Fibroblast of gingiva (primary cell): ENCODE data around the gene RAB43.
A peak's percentile ranks its signal among the peaks of the same experiment; 100 is the strongest.
"Not testable (repeated sequence)": the region's sequence is repeated elsewhere in the genome, so short reads cannot be mapped to it uniquely, and the experiment has no call there.

ENCODE experiments used
- DNase-seq: peaks from one replicate; pipeline ENCODE4 v3.0.0-alpha.2; 2011; ENCODE audit warnings: low read depth

Gene RAB43

DNA sequence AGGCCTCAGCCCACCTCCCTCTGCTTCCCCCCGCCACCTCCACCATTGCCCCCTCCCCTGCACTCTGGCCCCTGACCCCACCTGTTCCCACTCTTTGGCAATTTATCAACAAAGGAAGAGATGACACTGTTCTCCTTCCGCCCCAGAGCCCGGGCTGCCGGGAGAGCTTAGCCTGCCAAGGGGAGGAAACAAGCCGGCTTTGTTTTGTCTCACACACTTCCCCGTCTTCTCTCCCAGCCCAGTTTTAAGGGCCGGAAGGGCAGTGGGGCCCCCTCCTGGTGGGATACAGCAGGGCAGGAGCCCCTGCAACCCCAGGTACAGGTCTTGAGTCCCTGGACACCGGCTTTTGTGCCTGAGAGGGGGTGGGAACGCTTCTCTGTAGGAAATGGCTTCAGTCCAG is 33.7 kb downstream of the RAB43 start:
- not testable (repeated sequence) for DNase-seq

DNA sequence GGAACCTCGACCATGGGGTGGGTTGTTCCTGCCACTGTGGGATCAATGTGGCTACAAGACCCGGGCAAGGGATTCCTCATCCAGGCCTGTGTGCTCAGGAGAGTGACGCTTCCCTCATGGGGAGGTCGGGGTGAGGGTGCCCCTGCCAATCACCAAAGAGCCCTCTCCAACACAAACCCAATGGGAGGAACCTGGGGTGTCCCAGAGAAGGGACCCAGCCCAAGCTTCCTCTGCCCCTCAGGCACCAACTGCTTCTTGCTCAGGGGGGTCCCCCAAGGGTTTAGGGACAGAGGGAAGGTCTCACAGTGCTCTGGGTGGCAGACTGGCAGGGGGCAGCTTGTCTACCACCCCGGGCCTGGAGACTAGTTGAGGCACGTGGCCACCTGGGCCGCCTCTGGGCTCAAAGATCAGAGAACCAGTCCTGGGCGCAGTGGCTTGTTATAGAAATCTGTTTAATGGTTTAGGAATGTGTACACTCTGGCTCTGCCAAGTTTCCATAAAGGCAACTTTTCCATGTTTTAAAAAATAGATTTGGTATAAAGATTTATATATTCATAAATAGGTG is 34.4 kb downstream of the RAB43 start:
- peak; percentile 19 for DNase-seq

DNA sequence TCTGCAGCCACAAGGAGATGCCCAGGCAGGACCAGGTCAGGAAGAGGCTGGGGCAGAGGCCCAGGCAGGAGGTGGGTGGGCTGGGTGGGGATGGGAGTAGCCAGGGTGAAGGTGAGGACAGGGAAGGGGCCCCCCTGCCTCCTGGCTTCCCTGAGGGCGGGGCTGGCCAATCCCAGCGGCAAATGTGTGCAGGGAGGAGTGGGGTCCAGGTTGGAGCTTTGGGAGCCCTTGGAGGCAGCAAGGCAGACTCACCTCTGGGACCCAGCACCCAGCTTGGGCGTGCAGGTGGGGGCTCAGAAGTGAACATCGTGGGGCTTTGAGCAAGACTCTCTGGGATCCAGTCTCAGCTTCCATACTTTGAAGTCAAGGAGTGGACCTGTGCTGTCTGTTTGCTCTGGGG is 35.8 kb downstream of the RAB43 start:
- no peak for DNase-seq

DNA sequence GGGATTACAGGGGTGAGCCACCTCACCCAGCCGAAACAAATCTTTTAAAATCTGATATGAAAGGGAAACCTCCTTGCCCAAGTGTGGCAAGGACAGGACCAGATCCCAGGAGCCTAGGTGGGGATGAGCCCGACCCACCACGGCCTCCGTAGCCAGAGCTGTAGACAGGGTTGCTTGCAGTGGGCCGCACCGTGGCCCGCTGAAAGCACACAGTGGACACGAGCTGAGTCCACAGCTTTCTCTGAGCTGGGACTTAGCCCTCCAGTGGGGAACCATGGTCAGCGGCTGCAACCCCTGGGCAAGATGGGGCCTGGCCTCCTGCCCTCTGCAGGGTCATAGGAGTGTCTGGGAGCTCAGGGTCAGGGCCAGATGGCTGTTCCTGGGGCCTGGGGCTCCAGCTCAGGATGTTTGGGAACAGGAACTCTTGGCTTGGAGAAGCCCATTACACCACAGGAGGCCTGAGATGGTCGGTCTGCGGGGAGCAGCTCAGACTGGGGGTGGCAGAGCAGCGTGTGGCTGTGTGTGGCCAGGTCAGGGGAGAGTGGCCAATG is 36.4 kb downstream of the RAB43 start:
- DNase-seq: no peak

DNA sequence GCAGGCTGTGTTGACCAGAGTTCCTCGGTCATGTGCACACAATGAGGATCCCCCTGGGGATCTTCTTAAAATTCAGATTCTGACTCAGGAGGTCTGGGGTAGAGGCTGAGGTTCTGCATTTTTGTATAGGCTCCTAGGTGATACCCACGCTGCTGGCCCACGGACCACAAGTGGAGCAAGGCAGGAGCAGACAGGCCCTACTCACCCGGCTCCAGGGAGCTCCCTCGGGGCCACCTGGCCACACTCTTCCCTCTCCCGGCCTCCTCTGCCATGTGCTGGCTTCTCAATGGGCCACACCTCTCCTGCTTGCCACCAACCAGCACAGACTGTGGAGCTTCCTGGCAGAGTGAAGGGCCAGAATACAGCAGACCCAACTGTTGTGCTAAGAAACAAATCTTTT is 37.1 kb downstream of the RAB43 start:
- DNase-seq: no peak

DNA sequence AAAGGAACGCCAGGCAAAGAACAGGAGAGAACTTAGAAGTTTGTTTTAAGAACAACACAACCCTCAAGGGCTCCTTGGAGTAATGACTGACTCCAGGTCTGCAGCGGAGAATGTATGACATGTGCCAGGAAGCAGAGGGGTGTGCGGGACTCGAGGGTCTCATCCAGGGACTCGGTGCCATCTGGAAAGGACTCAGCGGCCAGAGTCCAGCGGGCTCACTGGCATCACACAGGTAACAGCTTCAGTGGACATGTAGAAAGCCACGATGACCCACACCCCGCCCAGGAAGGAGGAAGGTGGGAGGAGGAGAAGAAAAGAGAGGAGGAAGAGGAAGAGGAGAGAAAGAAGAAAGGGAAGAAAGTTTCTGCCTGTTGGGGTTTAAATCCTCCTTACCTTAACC is 39.6 kb downstream of the RAB43 start:
- no peak for DNase-seq

DNA sequence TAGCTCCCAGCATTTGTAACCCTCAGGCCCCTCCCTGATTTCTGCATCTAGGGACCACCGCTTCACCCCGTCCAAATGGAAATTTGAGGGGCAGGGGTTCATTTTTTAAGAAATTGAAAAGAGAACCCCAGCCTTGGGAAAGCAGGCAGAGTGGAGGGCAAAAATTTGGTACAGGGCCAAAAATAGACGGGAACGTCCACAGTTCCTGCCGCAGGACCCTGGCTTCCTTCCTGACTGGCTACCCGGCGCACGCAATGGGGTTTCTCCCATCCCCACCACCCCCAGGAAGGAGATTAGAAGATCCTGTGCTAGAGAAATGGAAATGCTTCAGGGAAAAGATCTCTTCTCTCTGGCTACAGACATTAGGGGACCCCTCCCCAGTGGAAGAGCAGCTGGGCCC is 40.1 kb downstream of the RAB43 start:
- no peak for DNase-seq

DNA sequence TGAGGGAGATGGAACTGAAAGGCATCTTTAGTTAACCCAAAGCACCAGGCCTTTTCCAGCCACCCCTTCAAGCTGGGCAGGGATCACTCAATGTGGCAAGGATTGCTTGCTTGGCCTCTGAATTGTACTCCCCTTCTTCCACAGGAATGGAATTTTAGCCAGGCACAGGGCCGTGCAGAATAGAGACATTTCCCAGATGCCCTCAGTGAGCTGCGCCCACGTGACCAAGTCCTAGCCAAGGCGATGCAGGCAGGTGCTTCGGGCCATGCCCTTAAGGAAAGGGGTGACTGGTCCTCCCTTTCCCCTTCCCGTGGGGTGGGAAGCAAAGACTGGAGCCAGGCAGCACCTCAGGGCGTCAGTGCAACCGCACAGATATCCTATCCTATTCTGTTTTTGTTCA is 43.1 kb downstream of the RAB43 start:
- no peak for DNase-seq

DNA sequence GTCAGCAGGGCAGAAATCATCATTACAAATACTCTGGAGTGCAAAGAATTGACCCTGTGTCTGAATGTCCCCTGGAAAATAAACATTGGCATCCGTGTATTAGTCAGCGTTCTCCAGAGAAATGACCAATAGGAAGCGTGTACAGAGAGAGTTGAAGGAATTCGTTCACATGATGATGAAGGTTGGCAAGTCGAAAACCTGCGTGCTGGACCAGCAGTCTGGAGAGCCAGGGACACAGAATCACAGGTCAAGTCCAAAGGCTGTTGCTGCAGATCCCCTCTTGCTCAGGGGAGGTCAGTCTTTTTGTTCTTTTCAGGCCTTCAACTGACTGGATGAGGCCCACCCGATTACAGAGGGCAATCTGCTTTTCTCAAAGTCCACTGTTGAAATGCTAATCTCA is 44.4 kb downstream of the RAB43 start:
- DNase-seq: peak; percentile 16

DNA sequence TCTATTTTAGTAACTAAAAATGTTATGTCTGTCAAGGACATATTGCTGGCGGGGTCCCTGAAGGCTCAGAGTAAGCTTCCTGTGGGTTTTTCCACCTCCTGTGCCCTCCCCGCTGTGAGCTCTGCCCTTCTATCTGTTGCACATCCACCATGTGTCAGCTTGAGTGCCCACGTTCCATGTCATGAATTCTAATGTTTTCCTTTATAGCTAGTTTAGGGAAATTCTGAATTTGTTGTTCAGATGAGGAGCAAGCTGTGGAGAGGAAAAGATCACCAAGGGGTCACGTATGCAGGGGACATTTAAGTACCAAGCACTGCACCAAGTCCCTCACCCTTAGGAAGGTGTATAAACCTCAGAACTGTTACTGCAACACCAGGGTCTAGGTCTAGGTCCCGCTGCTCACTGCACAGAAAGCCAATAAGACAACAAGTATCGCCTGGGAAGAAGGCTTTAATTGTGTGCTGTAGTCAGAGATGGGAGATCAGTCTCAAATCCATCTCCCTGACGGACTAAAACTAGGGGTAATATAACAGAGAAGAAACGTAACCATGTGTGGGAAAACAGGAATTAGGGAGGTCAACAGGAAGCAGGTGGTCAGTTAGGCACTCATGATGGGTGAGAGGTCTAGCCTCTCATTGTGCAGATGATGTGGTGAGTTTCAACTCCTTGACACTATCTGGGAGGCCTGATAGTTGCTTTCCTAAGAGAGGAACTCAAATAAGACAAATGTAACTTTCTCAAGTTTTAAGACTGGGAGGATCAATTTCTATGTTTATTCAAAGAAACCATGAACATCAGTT is 51.3 kb downstream of the RAB43 start:
- no peak for DNase-seq

DNA sequence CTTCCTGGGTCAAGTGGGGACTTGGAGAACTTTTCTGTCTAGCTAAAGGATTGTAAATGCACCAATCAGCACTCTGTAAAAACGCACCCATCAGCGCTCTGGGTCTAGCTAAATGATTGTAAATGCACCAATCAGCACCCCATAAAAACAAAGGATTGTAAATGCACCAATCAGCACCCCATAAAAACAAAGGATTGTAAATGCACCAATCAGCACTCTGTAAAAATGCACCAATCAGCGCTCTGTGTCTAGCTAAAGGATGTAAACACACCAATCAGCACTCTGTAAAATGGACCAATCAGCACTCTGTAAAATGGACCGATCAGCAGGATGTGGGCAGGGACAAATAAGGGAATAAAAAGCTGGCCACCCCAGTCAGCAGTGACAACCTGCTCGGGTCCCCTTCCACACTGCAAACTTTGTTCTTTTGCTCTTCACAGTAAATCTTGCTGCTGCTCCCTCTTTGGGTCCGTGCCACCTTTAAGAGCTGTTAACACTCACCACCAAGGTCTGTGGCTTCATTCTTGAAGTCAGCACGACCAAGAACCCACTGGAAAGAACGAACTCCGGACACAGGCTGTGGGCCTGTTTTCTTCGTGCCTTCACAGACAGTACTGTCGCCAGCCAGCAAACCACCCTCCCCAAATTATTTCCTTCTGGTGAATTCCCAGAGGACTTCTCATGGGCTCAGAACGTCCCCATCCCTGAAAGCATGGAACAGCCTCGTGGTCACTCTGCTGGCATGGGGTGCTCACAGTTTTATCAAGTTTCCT is 52.1 kb downstream of the RAB43 start:
- not testable (repeated sequence) for DNase-seq

DNA sequence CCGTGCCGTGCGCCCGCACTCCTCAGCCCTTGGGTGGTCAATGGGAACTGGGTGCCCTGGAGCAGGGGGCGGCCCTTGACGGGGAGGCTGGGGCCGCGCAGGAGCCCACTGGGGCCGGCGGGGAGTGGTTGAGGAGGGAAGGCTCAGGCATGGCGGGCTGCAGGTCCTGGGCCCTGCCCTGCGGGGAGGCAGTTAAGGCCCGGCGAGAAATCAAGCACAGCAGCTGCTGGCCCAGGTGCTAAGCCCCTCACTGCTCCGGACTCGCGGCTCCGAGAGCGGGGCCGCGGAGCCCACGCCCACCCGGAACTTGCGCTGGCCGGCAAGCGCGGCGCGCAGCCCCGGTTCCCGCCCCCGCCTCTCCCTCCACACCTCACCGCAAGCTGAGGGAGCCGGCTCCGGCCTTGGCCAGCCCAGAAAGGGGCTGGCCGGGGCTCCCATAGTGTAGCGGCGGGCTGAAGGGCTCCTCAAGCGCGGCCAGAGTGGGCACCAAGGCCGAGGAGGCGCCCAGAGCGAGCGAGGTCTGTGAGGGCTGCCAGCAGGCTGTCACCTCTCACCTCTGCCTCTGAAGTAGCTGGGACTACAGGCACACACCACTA is 53.2 kb downstream of the RAB43 start:
- no peak for DNase-seq

DNA sequence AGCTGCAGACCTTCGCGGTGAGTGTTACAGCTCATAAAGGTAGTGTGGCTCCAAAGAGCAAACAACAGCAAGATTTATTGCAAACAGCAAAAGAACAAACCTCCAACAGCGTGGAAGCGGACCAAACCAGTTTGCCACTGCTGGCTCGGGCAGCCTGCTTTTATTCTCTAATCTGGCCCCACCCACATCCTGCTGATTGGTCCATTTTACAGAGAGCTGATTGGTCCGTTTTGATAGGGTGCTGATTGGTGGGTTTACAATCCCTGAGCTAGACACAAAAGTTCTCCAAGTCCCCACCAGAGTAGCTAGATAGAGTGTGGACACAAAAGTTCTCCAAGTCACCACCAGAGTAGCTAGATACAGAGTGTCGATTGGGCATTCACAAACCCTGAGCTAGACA is 53.9 kb downstream of the RAB43 start:
- DNase-seq: not testable (repeated sequence)

DNA sequence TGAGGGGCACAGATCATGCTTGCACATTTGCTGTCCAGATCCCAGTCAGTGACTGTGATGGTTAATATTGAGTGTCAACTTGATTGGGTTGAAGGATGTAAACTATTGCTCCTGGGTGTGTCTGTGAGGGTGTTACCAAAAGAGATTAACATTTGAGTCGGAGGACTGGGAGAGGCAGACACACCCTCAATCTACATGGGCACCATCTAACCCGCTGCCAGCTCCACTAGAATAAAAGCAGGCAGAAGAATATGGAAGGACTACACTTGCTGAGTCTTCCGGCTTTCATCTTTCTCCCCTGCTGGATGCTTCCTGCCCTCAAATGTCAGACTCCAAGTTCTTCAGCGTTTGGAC is 55.9 kb downstream of the RAB43 start:
- no peak for DNase-seq

DNA sequence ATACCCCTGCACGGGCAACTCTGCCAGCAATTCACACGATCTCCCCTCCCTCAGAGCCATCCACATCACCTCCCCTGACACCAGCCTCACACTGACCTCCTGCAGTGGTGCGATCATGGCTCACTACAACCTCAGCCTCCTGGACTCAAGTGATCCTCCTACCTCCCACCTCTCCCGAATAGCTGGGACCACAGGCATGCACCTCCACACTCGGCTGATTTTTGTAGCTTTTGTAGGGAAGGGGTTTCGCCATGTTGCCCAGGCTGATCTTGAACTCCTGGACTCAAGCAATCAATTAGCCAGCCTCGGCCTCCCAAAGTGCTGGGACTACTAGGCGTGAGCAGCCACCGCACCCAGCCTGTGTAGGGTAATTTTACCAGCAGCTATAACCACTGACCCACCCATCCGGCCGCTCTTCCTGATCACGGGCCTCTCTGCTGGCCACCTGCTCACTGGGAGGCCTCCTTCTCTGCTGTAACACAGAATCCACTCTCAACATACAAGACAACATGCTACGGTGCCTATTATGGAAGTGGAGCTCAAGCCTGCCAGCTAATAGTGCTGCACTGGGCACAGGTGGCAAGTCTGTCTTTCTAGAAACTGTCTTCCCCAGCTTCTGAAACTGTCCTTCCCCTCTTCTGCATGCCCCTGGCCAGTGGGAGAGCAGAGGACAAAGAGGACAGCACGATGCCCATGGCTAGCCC is 56.4 kb downstream of the RAB43 start:
- no peak for DNase-seq

DNA sequence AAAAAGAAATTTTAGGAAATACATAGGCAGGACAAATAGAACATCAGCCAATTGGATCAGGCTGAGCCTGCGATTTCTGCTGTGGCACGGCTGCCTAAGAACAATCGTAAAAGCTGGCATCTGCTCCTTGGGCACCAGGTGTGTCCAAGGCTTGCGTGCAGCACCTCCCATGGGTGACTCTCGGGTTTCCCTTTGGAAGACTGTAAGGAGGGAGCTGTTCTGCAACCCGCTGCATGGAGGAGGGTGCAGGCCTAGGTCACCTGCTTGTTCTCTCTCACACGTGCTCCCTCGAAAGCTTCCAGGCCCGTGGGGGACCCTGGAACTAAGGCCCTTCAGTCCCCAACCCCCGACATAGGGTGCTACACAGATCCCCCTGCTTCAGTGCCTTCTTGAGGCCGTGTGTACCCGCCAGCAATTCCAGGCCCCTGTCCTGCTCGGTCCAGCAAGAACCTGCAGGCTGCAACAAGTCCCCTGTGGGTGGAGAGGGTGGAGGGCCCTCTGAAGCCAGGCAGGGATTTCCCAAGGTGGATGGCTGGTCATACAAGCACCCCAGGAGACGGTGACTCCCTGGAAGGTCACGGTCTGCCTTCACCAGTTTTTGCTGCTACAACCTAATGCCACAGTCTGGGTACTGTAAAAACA is 57.6 kb downstream of the RAB43 start:
- DNase-seq: no peak

DNA sequence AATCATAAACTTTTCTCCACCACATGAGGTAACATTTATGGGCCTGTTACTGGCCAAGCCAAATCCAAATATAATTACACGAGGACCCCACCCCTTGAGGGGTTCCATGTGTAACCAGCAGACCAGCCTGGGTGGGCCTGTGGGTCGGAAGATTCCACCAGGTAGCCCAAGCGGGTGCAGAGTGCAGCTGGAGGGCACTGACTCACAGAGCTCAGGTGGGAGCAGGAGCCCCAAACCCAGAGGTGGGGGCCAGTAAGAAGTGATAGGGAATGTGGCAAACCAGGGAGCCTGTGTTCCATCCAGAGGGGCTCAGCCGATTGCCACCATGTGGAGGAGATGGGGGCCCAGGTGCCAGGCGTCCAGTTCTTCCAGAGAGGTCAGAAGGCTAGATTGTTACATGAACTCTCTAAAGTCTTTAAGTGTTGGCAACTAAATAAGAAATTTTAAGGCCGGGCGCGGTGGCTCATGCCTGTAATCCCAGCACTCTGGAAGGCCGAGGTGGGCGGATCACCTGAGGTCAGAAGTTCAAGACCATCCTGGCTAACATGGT is 58.4 kb downstream of the RAB43 start:
- no peak for DNase-seq

DNA sequence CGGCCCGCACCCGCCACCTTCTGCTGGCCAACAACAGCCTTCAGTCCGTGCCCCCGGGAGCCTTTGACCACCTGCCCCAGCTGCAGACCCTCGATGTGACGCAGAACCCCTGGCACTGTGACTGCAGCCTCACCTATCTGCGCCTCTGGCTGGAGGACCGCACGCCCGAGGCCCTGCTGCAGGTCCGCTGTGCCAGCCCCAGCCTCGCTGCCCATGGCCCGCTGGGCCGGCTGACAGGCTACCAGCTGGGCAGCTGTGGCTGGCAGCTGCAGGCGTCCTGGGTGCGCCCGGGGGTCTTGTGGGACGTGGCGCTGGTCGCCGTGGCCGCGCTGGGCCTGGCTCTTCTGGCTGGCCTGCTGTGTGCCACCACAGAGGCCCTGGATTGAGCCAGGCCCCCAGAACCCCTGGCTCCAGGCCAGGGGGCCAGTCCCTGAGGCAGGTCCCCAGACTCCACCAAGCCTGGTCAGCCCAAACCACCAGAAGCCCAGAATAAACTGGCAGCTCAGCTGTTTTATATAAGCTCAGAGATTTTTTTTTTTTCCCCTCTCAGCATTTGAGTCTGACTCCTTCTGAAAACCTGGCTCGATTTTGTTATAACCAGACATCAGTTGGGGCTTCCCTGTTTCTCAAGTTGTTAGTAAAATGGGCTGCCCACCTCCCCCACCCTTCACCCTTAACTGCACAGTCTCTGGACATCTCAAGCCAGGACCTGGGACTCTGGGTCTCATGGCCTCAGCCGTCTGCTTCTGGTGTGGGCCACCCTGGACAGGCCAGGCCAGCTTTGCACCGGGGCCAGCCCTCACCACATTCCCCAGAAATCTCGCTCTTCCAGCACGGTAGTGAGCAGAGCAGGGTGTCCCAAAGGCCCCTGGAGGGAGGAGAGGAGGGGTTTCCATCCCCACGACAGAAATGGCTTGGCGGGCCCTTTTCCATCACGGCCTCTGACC is 59.4 kb downstream of the RAB43 start:
- DNase-seq: no peak

DNA sequence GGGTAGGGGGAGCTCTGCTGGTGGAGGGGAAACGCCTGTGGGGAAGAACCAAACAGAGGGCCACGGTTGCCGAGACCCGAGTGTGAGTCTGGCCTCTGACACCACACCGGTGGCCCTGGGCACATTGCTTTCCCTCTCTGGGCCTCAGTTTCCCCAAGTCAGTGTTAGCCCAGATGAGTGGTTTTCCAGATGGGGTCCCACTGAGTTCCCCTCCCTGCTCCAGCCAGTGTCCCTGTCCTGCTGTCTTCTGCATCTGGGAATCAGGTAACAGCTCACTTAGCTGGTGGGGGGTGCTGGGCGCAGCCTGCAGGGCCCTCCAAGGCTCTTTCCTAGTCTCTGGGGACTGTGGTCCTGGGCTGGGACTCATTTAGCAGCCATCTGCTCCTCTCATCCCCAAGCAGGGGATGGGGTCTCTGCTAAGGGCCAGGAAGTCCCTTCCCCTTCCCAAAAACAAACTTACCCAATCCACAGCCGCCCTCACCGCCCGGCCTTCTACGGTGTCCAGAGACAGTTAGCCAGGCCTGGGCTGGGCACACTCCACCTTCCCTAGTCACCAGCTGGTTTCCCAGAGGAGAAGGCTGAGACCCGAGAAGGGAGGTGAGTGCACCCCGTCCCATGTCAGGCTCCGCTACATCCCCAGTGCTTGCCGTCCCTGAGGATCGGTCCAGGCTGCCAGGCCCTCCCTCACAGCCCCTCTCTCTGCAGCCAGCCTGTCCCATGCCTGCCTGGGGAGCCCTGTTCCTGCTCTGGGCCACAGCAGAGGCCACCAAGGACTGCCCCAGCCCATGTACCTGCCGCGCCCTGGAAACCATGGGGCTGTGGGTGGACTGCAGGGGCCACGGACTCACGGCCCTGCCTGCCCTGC is 60.3 kb downstream of the RAB43 start:
- DNase-seq: no peak
